Subcutaneous adipose tissue (tissue), 4 donors: ENCODE measurements around the gene ANKMY2. TPM values are rescaled to one million over a fixed set of nuclear protein-coding genes. Genes with fewer than 3 reads are reported as not detected.

Experiments
- CTCF ChIP-seq: fragments of 450-650 bp; IDR thresholded peaks from one replicate; pipeline ENCODE4 v1.5.1; 2016; ENCODE audit warnings: low read depth, mild to moderate bottlenecking, control low read depth, antibody characterized with exemption, moderate library complexity
- total RNA-seq, 4 donors: library from RNA; depleted of rRNA; stranded (reverse); fragments of >200 nt; gene quantifications; one replicate each; pipeline ENCODE4 v1.1.0, GENCODE V29; 2016

The ANKMY2 gene
- total RNA-seq, 4 donors from 2014 or later: 19.2 to 24.9 (median 21.1) TPM

GRCh38 chr7:16587129-16587528, 58.4 kb downstream of the ANKMY2 start:
- TF ChIP-seq CTCF: no peak

- no peak for TF ChIP-seq CTCF
Measured at GRCh38 chr7:16586081-16586874, 59.3 kb downstream of the ANKMY2 start.

GRCh38 chr7:16585540-16585939, 60.0 kb downstream of the ANKMY2 start:
- TF ChIP-seq CTCF: no peak

GRCh38 chr7:16583834-16584233, 61.7 kb downstream of the ANKMY2 start:
- no peak for TF ChIP-seq CTCF

GRCh38 chr7:16581286-16581685, 64.3 kb downstream of the ANKMY2 start:
- TF ChIP-seq CTCF: no peak

- TF ChIP-seq CTCF: no peak
Measured at GRCh38 chr7:16579216-16579615, 66.3 kb downstream of the ANKMY2 start.

- TF ChIP-seq CTCF: no peak
Measured at GRCh38 chr7:16571941-16572340, 73.6 kb downstream of the ANKMY2 start.
